Nephron progenitor cell (in vitro differentiated cells): Measurements from ENCODE around the gene NAPB.

ENCODE experiments used
- DNase-seq: peaks from one replicate; pipeline ENCODE4 v3.0.0; 2021
- H3K27ac Mint-ChIP-seq: 2 replicates; pipeline ENCODE4 v1.8.0; 2021; ENCODE audit warnings: mild to moderate bottlenecking, moderate library complexity, mixed read lengths
- H3K27me3 Mint-ChIP-seq: 2 replicates; pipeline ENCODE4 v1.8.0; 2021; ENCODE audit warnings: mild to moderate bottlenecking, low read depth, mixed read lengths; ENCODE audit not compliant: poor library complexity
- H3K36me3 Mint-ChIP-seq: 2 replicates; pipeline ENCODE4 v1.8.0; 2021; ENCODE audit warnings: low read depth, mixed read lengths
- H3K4me1 Mint-ChIP-seq: 2 replicates; pipeline ENCODE4 v1.8.0; 2021; ENCODE audit warnings: mixed read lengths
- H3K4me3 Mint-ChIP-seq: 2 replicates; pipeline ENCODE4 v1.8.0; 2021; ENCODE audit warnings: mild to moderate bottlenecking, moderate library complexity, mixed read lengths
- H3K9me3 Mint-ChIP-seq: 2 replicates; pipeline ENCODE4 v1.8.0; 2021; ENCODE audit warnings: mild to moderate bottlenecking, moderate library complexity, mixed read lengths
- TF ChIP-seq, protein P1 (sequence below): fragments of 200-600 bp; sonication (generic); IDR thresholded peaks from 2 replicates; pipeline ENCODE4 v1.5.0; 2021; ENCODE audit warnings: antibody characterized with exemption

Gene NAPB

GRCh38 chr20:23390091-23390774 is 31.1 kb downstream of the NAPB start:
- TF ChIP-seq, protein P1, sequence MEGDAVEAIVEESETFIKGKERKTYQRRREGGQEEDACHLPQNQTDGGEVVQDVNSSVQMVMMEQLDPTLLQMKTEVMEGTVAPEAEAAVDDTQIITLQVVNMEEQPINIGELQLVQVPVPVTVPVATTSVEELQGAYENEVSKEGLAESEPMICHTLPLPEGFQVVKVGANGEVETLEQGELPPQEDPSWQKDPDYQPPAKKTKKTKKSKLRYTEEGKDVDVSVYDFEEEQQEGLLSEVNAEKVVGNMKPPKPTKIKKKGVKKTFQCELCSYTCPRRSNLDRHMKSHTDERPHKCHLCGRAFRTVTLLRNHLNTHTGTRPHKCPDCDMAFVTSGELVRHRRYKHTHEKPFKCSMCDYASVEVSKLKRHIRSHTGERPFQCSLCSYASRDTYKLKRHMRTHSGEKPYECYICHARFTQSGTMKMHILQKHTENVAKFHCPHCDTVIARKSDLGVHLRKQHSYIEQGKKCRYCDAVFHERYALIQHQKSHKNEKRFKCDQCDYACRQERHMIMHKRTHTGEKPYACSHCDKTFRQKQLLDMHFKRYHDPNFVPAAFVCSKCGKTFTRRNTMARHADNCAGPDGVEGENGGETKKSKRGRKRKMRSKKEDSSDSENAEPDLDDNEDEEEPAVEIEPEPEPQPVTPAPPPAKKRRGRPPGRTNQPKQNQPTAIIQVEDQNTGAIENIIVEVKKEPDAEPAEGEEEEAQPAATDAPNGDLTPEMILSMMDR: no peak
- DNase-seq: no peak
- Mint-ChIP-seq H3K4me3 (no peak overlapping the region), H3K36me3 (peaks cover 87% of the 10 kb centered on the region), H3K27ac (no peak overlapping the region), H3K27me3 (peaks cover 4% of the 10 kb centered on the region), H3K9me3 (no peaks in the 10 kb centered on the region), H3K4me1 (no peaks in the 10 kb centered on the region)

GRCh38 chr20:23387118-23387443 is 34.2 kb downstream of the NAPB start:
- H3K4me1 Mint-ChIP-seq: no peaks in the 10 kb centered on the region
- no peak overlapping the region for H3K4me3 Mint-ChIP-seq
- H3K27me3 Mint-ChIP-seq: no peaks in the 10 kb centered on the region
- DNase-seq: no peak
- H3K27ac Mint-ChIP-seq: no peak overlapping the region
- H3K36me3 Mint-ChIP-seq: peaks cover 93% of the 10 kb centered on the region
- TF ChIP-seq, protein P1: no peak
- H3K9me3 Mint-ChIP-seq: peaks cover 15% of the 10 kb centered on the region

DNA sequence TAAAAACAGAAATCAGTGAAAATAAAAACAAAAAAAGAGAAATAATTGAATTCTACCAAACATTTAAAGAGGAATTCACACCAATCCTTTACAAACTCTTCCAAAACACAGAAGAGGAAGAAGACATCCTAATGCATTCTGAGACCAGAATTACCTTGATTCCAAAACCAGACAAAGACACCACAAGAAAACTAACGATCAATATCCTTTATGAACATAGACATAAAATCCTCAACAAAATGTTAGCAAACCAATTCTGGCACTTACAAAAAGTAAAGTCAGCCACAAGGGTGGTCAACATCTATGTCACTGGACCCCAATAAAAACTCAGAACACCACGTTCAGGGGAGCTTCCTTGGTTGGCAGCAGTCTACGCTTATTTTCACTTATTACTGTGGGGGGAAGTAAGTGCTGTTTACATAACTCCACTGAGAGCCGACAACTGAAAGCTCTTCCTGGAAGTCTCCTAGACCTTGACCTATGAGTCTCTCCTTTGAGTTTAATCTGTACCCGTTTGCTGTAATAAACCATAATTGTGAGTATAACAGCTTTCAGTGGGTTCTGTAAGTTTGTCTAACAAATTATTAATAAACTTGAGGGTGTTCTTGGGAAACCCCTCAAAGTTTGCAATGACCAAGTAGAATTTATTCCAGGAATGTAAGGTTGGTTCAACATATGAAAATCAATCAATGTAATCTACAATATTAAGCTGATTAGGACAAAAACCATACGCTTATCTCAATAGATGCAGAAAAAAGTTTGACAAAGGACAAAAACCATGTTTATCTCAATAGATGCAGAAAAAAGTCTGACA is 34.8 kb downstream of the NAPB start:
- H3K9me3 Mint-ChIP-seq: peaks cover 15% of the 10 kb centered on the region
- TF ChIP-seq, protein P1: no peak
- peaks cover 93% of the 10 kb centered on the region for H3K36me3 Mint-ChIP-seq
- H3K4me1 Mint-ChIP-seq: no peaks in the 10 kb centered on the region
- no peak for DNase-seq
- H3K27me3 Mint-ChIP-seq: no peaks in the 10 kb centered on the region
- H3K27ac Mint-ChIP-seq: peak overlapping the region; percentile 68
- no peak overlapping the region for H3K4me3 Mint-ChIP-seq

DNA sequence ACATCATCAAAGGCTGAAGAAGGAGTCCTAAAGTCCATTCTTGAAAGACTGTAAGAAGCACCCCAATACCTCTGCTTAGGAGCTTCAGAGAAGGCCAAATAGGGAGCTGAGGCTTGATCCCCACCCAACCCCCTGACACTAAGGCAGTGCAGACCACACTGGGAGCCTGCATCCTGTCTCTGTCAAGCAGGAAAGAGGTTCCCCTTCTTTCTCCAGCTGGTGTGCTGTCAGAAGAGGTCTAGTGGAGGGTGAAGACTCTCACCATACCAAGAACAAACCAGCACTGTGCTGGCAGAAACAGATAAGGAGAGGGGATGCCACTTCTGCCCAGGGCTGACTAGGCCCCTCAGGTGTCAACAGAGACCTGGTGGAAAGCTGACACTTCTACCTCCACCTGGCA is 39.4 kb downstream of the NAPB start:
- Mint-ChIP-seq H3K36me3 (peaks cover 89% of the 10 kb centered on the region), H3K4me1 (no peaks in the 10 kb centered on the region), H3K4me3 (no peak overlapping the region), H3K27me3 (no peaks in the 10 kb centered on the region), H3K27ac (no peak overlapping the region), H3K9me3 (peaks cover 15% of the 10 kb centered on the region)
- no peak for DNase-seq
- TF ChIP-seq, protein P1: no peak

DNA sequence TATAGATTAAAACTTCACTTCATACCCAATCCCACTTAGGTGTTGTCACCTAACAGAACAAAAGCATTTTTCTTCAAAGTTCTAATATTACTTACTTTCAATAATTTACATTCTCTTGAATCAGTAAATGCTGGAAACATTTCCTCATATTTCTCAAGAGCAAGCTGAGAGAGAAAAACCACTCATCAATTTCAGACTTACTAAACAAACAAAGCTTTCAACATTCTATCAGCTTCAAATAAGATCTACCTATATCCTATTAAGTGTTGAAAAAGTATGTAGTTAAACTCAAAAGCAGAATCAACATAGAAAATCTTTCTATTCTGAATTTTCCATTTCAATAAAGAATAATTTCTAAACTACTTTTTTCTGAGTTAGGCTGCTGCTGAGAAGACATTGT is 41.5 kb downstream of the NAPB start:
- H3K9me3 Mint-ChIP-seq: peaks cover 15% of the 10 kb centered on the region
- H3K27me3 Mint-ChIP-seq: no peaks in the 10 kb centered on the region
- H3K4me3 Mint-ChIP-seq: no peak overlapping the region
- DNase-seq: no peak
- H3K4me1 Mint-ChIP-seq: no peaks in the 10 kb centered on the region
- peaks cover 89% of the 10 kb centered on the region for H3K36me3 Mint-ChIP-seq
- H3K27ac Mint-ChIP-seq: no peak overlapping the region
- TF ChIP-seq, protein P1: no peak

- Mint-ChIP-seq H3K36me3 (peaks cover 74% of the 10 kb centered on the region), H3K9me3 (no peaks in the 10 kb centered on the region), H3K4me3 (no peak overlapping the region), H3K27me3 (no peaks in the 10 kb centered on the region), H3K4me1 (no peaks in the 10 kb centered on the region), H3K27ac (no peak overlapping the region)
- TF ChIP-seq, protein P1: no peak
- DNase-seq: no peak
These were observed 45.5 kb downstream of the NAPB start for GRCh38 chr20:23375827-23376226.
